MM.1S (cell line): ENCODE results near the gene SYK.
A peak's percentile ranks its signal among the peaks of the same experiment; 100 is the strongest.

Experiments used
- CTCF ChIP-seq: fragments of 300-600 bp; sonication (generic); IDR thresholded peaks from 2 replicates; pipeline ENCODE4 v1.5.1; 2016; ENCODE audit warnings: antibody characterized with exemption, low read length, mixed read lengths
- EZH2 ChIP-seq: fragments of 300-600 bp; sonication (generic); optimal IDR thresholded peaks from 2 replicates; pipeline ENCODE3; 2017; ENCODE audit warnings: low read depth, mild to moderate bottlenecking, antibody characterized with exemption, low read length, mixed read lengths
- EZH2phosphoT487 ChIP-seq: fragments of 300-600 bp; sonication (generic); IDR thresholded peaks from 2 replicates; pipeline ENCODE4 v1.6.1; 2018; ENCODE audit warnings: antibody characterized with exemption, low read length

GRCh38 chr9:90774682-90775081 lies 26.9 kb upstream of the SYK start:
- TF ChIP-seq CTCF: peak; percentile 55
- no peak for TF ChIP-seq EZH2
- no peak for TF ChIP-seq EZH2phosphoT487
